ENCODE results near the gene BABAM2. TPM values are rescaled to one million over a fixed set of nuclear protein-coding genes. Genes with fewer than 3 reads are reported as not detected.

BABAM2 gene
- total and polyA plus RNA-seq, 9 of the 15 experiments (the other 6 are each of a cell fraction or from before 2014, with no cell fraction given) = 10.9 to 37.4 (median 25.6) TPM

DNA sequence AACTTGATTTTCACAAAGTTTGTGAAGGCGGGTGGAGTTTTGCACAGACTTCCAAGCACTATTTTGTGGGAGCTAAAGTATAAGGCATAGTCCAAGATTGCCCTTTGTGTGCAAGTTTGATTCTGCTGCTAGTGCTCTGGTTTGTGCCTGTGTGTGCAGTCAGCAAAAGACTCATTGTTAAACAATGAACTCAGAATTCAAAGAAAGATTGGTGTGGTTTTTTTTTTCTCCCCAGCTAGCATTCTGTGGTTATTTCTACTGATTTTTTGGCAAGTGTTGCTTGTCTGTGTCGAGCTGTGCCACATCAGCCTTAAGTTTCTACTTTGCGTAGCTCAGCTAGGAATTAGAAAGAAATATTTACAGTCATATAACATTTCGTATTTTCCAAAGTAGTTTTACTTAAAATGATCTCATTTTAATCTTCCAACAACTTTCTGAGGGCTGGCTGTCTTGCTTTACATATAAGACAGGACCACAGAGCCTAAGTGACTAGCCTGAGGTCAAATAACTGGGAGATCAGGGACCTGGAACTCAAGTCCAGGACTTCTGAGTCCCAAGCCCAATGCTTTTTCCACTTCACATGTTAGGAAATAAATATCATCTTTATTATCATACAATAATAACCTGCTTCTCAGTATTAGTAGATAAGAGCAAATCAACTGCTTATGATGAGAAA is 69.8 kb downstream of the BABAM2 start:
- Histone ChIP-seq H3K4me1 (replicated peaks in 1 of 2; ENCODE audit: control insufficient read depth in 2 of 2, insufficient read depth in 2 of 2, low read length in 2 of 2) (no peaks in the 10 kb centered on the region; a peak in 1 of 5 replicates), H3K9me3 (replicated peaks; ENCODE audit: control insufficient read depth, insufficient read depth, low read depth, low read length) (no peaks in the 10 kb centered on the region), H3K79me2 (ENCODE audit: control insufficient read depth, insufficient read depth, low read length) (no peaks in the 10 kb centered on the region), H3K27me3 (ENCODE audit: control insufficient read depth in 2 of 2, insufficient read depth in 2 of 2, low read length in 2 of 2) (no peaks in the 10 kb centered on the region), H3K36me3 (ENCODE audit: control insufficient read depth, insufficient read depth, low read length) (no peaks in the 10 kb centered on the region), H3K4me2 (ENCODE audit: insufficient read depth, low read length) (no peak overlapping the region), H4K20me1 (replicated peaks; ENCODE audit: control insufficient read depth, insufficient read depth, low read length) (no peaks in the 10 kb centered on the region), H2AFZ (ENCODE audit: low read depth, low read length) (no peak overlapping the region), H3K27ac (ENCODE audit: extremely low read depth, low read depth, low read length) (no peak overlapping the region), H3K9ac (ENCODE audit: insufficient read depth in 1 of 2, low read depth in 2 of 2, low read length in 2 of 2) (no peak overlapping the region), H3K4me3 (no peak overlapping the region), H3K9me1 (ENCODE audit: control insufficient read depth, insufficient read depth, low read length) (no peaks in the 10 kb centered on the region)
- DNase-seq (ENCODE audit: extremely low read depth in 1 of 4, low spot score in 3 of 4) (no peak), FAIRE-seq (no peak), ATAC-seq (no peak)
- POLR2A ChIA-PET = no interaction called here
- intact Hi-C loops (cut with micrococcal nuclease) = no loop called here
- BruUV-seq (replicated peaks) = no TSS peak
- CTCF ChIA-PET (ENCODE audit: low intra/inter-chr PET ratio) = no interaction called here
- WGBS (ENCODE audit: insufficient coverage, low coverage, missing lambda C conversion rate) = 39% methylated on average over 4 of the region's 4 CpGs
- no peak for TF ChIP-seq L3MBTL2 (IDR thresholded peaks at IDR 0.05)
- no peak for TF ChIP-seq NCOA6 (IDR thresholded peaks at IDR 0.05)
- no peak for TF ChIP-seq WHSC1 (IDR thresholded peaks at IDR 0.05; ENCODE audit: low read length)
- TF ChIP-seq, protein P1, sequence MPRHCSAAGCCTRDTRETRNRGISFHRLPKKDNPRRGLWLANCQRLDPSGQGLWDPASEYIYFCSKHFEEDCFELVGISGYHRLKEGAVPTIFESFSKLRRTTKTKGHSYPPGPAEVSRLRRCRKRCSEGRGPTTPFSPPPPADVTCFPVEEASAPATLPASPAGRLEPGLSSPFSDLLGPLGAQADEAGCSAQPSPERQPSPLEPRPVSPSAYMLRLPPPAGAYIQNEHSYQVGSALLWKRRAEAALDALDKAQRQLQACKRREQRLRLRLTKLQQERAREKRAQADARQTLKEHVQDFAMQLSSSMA (CRISPR knock-in tag; IDR thresholded peaks at IDR 0.05) = no peak
- no peak for TF ChIP-seq TOE1 (IDR thresholded peaks at IDR 0.05; ENCODE audit: borderline replicate concordance)
- no peak for TF ChIP-seq TOE1 (CRISPR knock-in tag; IDR thresholded peaks at IDR 0.05; ENCODE audit: borderline replicate concordance, low read depth)
- TF ChIP-seq MBD2 (IDR thresholded peaks at IDR 0.05; ENCODE audit: borderline replicate concordance, low read depth) = no peak
- TF ChIP-seq, protein P2, sequence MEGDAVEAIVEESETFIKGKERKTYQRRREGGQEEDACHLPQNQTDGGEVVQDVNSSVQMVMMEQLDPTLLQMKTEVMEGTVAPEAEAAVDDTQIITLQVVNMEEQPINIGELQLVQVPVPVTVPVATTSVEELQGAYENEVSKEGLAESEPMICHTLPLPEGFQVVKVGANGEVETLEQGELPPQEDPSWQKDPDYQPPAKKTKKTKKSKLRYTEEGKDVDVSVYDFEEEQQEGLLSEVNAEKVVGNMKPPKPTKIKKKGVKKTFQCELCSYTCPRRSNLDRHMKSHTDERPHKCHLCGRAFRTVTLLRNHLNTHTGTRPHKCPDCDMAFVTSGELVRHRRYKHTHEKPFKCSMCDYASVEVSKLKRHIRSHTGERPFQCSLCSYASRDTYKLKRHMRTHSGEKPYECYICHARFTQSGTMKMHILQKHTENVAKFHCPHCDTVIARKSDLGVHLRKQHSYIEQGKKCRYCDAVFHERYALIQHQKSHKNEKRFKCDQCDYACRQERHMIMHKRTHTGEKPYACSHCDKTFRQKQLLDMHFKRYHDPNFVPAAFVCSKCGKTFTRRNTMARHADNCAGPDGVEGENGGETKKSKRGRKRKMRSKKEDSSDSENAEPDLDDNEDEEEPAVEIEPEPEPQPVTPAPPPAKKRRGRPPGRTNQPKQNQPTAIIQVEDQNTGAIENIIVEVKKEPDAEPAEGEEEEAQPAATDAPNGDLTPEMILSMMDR (IDR thresholded peaks at IDR 0.05 in 2 of 3, conservative IDR thresholded peaks at IDR 0.05 in 1 of 3; ENCODE audit: insufficient read depth in 2 of 3, low read depth in 1 of 3, low read length in 3 of 3) = no peak
- TF ChIP-seq YBX1 (IDR thresholded peaks at IDR 0.05) = no peak
- TF ChIP-seq, protein P3, sequence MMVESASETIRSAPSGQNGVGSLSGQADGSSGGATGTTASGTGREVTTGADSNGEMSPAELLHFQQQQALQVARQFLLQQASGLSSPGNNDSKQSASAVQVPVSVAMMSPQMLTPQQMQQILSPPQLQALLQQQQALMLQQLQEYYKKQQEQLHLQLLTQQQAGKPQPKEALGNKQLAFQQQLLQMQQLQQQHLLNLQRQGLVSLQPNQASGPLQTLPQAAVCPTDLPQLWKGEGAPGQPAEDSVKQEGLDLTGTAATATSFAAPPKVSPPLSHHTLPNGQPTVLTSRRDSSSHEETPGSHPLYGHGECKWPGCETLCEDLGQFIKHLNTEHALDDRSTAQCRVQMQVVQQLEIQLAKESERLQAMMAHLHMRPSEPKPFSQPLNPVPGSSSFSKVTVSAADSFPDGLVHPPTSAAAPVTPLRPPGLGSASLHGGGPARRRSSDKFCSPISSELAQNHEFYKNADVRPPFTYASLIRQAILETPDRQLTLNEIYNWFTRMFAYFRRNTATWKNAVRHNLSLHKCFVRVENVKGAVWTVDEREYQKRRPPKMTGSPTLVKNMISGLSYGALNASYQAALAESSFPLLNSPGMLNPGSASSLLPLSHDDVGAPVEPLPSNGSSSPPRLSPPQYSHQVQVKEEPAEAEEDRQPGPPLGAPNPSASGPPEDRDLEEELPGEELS (CRISPR knock-in tag; IDR thresholded peaks at IDR 0.05; ENCODE audit: borderline replicate concordance) = no peak
- TF ChIP-seq ELF4 (CRISPR knock-in tag; IDR thresholded peaks at IDR 0.05) = no peak
- TF ChIP-seq PCBP1 (IDR thresholded peaks at IDR 0.05; ENCODE audit: low read depth, low read length, poor library complexity, severe bottlenecking) = no peak
- TF ChIP-seq TAF1 (IDR thresholded peaks at IDR 0.05; ENCODE audit: control insufficient read depth, extremely low read depth, insufficient read depth, low read length, severe bottlenecking) = no peak
- in situ Hi-C loops (cut with MboI) = no loop called here
